OCI-LY7 (cell line): ENCODE results near the gene MBLAC1. TPM values are rescaled to one million over a fixed set of nuclear protein-coding genes. Genes with fewer than 3 reads are reported as not detected.

Experiments
- BruUV-seq: library from RNA; stranded (reverse); fragments of 400-500 nt; replicated peaks from 2 replicates; lab custom pipeline; 2021; lab: Mats Ljungman, UMichigan
- CTCF ChIA-PET: fragments of 300-600 bp; sonication (Branson Sonifier 250); formaldehyde crosslinking; loops from one replicate; lab custom pipeline; 2022; ENCODE audit warnings: antibody characterized with exemption; ENCODE audit not compliant: unreplicated experiment; lab: Charles Lee
- POLR2A ChIA-PET: fragments of 300-600 bp; sonication (Branson Sonifier 250); formaldehyde crosslinking; loops from one replicate; lab custom pipeline; 2022; ENCODE audit warnings: antibody characterized with exemption; lab: Charles Lee
- DNase-seq: peaks from one replicate; pipeline ENCODE4 v3.0.0-alpha.2; 2015; ENCODE audit warnings: low spot score
- H2AFZ ChIP-seq: fragments of 200-600 bp; sonication (generic), shearing (Covaris generic); 2 replicates; pipeline ENCODE4 v1.6.1; 2014; ENCODE audit warnings: mild to moderate bottlenecking, antibody characterized with exemption, low read length, moderate library complexity
- H3K27ac ChIP-seq: fragments of 200-600 bp; sonication (generic); 2 replicates; pipeline ENCODE4 v1.5.1; 2014; ENCODE audit warnings: mixed run types, low read depth, mild to moderate bottlenecking, moderate library complexity, low read length, inconsistent platforms; ENCODE audit not compliant: poor library complexity, severe bottlenecking
- H3K36me3 ChIP-seq: fragments of 200-600 bp; sonication (generic); 2 replicates; pipeline ENCODE4 v1.6.1; 2014; ENCODE audit warnings: mild to moderate bottlenecking, antibody characterized with exemption, low read length, moderate library complexity, mixed read lengths; ENCODE audit not compliant: insufficient read depth
- H3K4me1 ChIP-seq: fragments of 200-600 bp; sonication (generic); 2 replicates; pipeline ENCODE4 v1.5.1; 2014; ENCODE audit warnings: mild to moderate bottlenecking, low read length; ENCODE audit not compliant: insufficient read depth, poor library complexity, severe bottlenecking
- H3K4me2 ChIP-seq: fragments of 200-600 bp; sonication (generic); 2 replicates; pipeline ENCODE4 v1.6.1; 2014; ENCODE audit warnings: mild to moderate bottlenecking, low read length
- H3K4me3 ChIP-seq: fragments of 200-600 bp; sonication (generic); 2 replicates; pipeline ENCODE4 v1.5.1; 2014; ENCODE audit warnings: mild to moderate bottlenecking, low read depth, low read length; ENCODE audit not compliant: poor library complexity, severe bottlenecking
- H3K79me2 ChIP-seq: fragments of 200-600 bp; sonication (generic); 2 replicates; pipeline ENCODE4 v1.6.1; 2016; ENCODE audit warnings: low read depth, mild to moderate bottlenecking, low read length, moderate library complexity, mixed read lengths; ENCODE audit not compliant: insufficient read depth
- H3K9me2 ChIP-seq: fragments of 200-600 bp; sonication (generic); 2 replicates; pipeline ENCODE4 v1.6.1; 2016; ENCODE audit warnings: mild to moderate bottlenecking, low read length, mixed read lengths; ENCODE audit not compliant: insufficient read depth
- H3K9me3 ChIP-seq: fragments of 200-600 bp; sonication (generic); 2 replicates; pipeline ENCODE4 v1.6.1; 2014; ENCODE audit warnings: mild to moderate bottlenecking, mixed run types, low read length, mixed read lengths
- H4K20me1 ChIP-seq: fragments of 200-600 bp; sonication (generic); 2 replicates; pipeline ENCODE4 v1.6.1; 2014; ENCODE audit warnings: mild to moderate bottlenecking, antibody characterized with exemption, low read length, moderate library complexity, mixed read lengths; ENCODE audit not compliant: insufficient read depth
- CTCF ChIP-seq: fragments of 200-600 bp; sonication (generic); conservative IDR thresholded peaks from 2 replicates; pipeline ENCODE4 v1.5.1; 2014; ENCODE audit warnings: mild to moderate bottlenecking, antibody characterized with exemption, low read length, moderate library complexity, mixed read lengths
- EZH2phosphoT487 ChIP-seq: fragments of 200-600 bp; sonication (generic); IDR thresholded peaks from 2 replicates; pipeline ENCODE4 v1.6.1; 2018; ENCODE audit warnings: low read depth, borderline replicate concordance, mild to moderate bottlenecking, mixed run types, antibody characterized with exemption, low read length, moderate library complexity, mixed read lengths
- intact Hi-C: fragments of 100-400 bp; cut with micrococcal nuclease; formaldehyde crosslinking; loops from one replicate; pipeline ENCODE4 v1.10.0; 2022; ENCODE audit not compliant: unreplicated experiment
- total RNA-seq, 2 experiments: library from RNA; depleted of rRNA in 1 of 2; stranded (reverse); fragments of >200 nt in 1 of 2; shearing (Covaris generic) in 1 of 2; gene quantifications; 2 replicates each; pipeline ENCODE4 v1.2.3, GENCODE V29; 2014 to 2022

The MBLAC1 gene
- total RNA-seq, 2 experiments from 2014 or later = 4.5 to 4.8 TPM

GRCh38 chr7:100156331-100157068 lies 29.7 kb downstream of the MBLAC1 start:
- intact Hi-C loops = loop anchor here (5.0 kb wide), 1 partner anchor 61 kb away; the partner anchor contains the start of gene PVRIG
- POLR2A ChIA-PET = interaction anchor here (0.5 to 2.0 kb wide), 4 partner anchors 8 to 366 kb away, joined by 3 to 7 read pairs (median 3); partner anchors contain the start of gene LAMTOR4
- CTCF ChIA-PET = no interaction called here
- Histone ChIP-seq H3K4me2 (peak overlapping the region; percentile 98), H3K36me3 (peaks cover 61% of the 10 kb centered on the region), H3K79me2 (peaks cover 28% of the 10 kb centered on the region; the same call in 1 of the 2 replicates), H2AFZ (no peak overlapping the region), H4K20me1 (peaks cover 10% of the 10 kb centered on the region; the same call in 1 of the 2 replicates), H3K4me3 (peak overlapping the region; percentile 93), H3K27ac (peak overlapping the region; percentile 62), H3K9me3 (no peaks in the 10 kb centered on the region), H3K9me2 (no peaks in the 10 kb centered on the region), H3K4me1 (peaks cover 51% of the 10 kb centered on the region)
- no peak for TF ChIP-seq CTCF
- no peak for TF ChIP-seq EZH2phosphoT487
- DNase-seq = no peak
- TSS peak; percentile 25 for BruUV-seq

GRCh38 chr7:100157069-100157333 lies 30.2 kb downstream of the MBLAC1 start:
- H3K9me2 ChIP-seq = no peaks in the 10 kb centered on the region
- no peak for TF ChIP-seq CTCF
- TF ChIP-seq EZH2phosphoT487 = no peak
- peak overlapping the region; percentile 93 for H3K4me3 ChIP-seq
- H3K4me1 ChIP-seq = peaks cover 47% of the 10 kb centered on the region
- intact Hi-C loops = loop anchor here (5.0 kb wide), 1 partner anchor 60 kb away; the partner anchor contains the start of gene PVRIG
- peaks cover 23% of the 10 kb centered on the region; the same call in 1 of the 2 replicates for H3K79me2 ChIP-seq
- peaks cover 56% of the 10 kb centered on the region for H3K36me3 ChIP-seq
- no peak overlapping the region for H2AFZ ChIP-seq
- ChIA-PET POLR2A (interaction anchor here (0.5 to 2.0 kb wide), 5 partner anchors 9 to 1741 kb away, joined by 3 to 7 read pairs (median 3); partner anchors contain the start of gene LAMTOR4), CTCF (interaction anchor here (1.1 kb wide), 1 partner anchor 32 kb away, joined by 3 read pairs; no protein-coding TSS in a partner anchor)
- H3K9me3 ChIP-seq = no peaks in the 10 kb centered on the region
- peak overlapping the region; percentile 62 for H3K27ac ChIP-seq
- BruUV-seq = no TSS peak
- no peak for DNase-seq
- H4K20me1 ChIP-seq = peaks cover 10% of the 10 kb centered on the region; the same call in 1 of the 2 replicates
- peak overlapping the region; percentile 98 for H3K4me2 ChIP-seq
